Measurements from ENCODE around the gene RALGDS.

Gene RALGDS

DNA sequence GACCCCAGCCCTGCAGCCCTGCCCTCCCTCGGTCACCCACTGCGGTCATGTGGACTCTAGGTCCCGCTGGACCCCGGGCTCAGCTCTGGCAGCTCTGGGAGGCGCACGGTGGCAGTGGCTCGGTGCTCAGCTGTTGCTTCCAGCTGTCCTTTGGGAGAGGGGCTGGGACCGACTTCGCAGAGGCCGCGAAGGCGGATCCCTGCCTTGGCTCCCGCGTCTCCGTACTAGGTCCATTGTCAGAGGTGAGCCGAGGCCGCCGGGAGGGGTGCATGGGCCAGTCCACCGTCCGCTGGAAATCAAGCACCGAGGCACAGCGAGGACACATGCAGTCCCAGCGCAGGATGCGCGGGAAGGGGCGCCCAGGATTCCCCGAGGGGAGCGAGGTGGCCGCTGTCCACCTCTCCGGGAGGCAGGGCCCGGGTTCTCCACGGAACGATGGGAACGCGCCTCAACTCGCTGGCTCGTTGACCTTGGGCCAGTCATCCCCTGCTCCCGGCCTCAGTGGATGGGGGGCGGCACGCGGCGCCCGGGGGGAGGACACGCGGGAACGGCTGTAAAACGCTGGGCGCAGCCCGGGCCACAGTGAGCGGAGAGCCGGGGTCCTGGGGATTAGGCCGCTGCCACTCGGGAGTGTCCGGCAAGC lies 41.9 kb upstream of the RALGDS start:
- H3K9ac ChIP-seq (ENCODE audit: low read depth, low read length): peak overlapping the region; percentile 47

DNA sequence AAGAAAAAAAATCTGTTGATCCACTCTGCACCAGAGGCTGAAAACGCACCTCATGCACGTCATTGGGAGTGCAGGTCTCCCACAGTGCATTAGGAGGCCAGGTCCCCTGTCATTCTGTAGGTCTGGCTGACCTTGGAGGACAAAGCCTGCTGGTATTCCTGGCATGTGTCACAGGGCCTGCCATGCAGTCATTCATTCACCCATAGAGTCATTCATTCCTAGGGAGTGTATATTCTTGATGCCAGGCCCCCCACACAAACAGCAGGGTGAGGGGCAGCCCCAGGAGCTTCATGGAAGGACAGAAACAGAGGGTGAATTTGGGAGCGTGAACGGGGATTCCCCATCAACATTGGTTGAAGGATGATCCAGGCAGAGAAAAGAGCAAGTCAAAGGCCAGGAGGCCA lies 40.5 kb upstream of the RALGDS start:
- no peak overlapping the region for H3K4me2 ChIP-seq (ENCODE audit: low read length)
- no peak overlapping the region for H3K9ac ChIP-seq (ENCODE audit: low read depth, low read length)
- peaks cover 23% of the 10 kb centered on the region for H3K27me3 ChIP-seq (ENCODE audit: control insufficient read depth, insufficient read depth, low read length)
- H3K36me3 ChIP-seq (ENCODE audit: insufficient read depth, low read length): no peaks in the 10 kb centered on the region
- H3K4me1 ChIP-seq (ENCODE audit: control insufficient read depth, insufficient read depth, low read length): peaks cover 10% of the 10 kb centered on the region
- no peak overlapping the region for H3K4me3 ChIP-seq (ENCODE audit: low read length)
- no peaks in the 10 kb centered on the region for H3K9me3 ChIP-seq (replicated peaks; ENCODE audit: low read length)

More for the DNA sequence above, 41.9 kb upstream of the RALGDS start:
- peaks cover 28% of the 10 kb centered on the region for H3K27me3 ChIP-seq (ENCODE audit: control insufficient read depth, insufficient read depth, low read length)
- H3K36me3 ChIP-seq (ENCODE audit: insufficient read depth, low read length): no peaks in the 10 kb centered on the region
- H3K4me2 ChIP-seq (ENCODE audit: low read length): peak overlapping the region; percentile 77
- H3K4me3 ChIP-seq (ENCODE audit: low read length): peak overlapping the region; percentile 65
- no peaks in the 10 kb centered on the region for H3K9me3 ChIP-seq (replicated peaks; ENCODE audit: low read length)
- H3K4me1 ChIP-seq (ENCODE audit: control insufficient read depth, insufficient read depth, low read length): peaks cover 10% of the 10 kb centered on the region

DNA sequence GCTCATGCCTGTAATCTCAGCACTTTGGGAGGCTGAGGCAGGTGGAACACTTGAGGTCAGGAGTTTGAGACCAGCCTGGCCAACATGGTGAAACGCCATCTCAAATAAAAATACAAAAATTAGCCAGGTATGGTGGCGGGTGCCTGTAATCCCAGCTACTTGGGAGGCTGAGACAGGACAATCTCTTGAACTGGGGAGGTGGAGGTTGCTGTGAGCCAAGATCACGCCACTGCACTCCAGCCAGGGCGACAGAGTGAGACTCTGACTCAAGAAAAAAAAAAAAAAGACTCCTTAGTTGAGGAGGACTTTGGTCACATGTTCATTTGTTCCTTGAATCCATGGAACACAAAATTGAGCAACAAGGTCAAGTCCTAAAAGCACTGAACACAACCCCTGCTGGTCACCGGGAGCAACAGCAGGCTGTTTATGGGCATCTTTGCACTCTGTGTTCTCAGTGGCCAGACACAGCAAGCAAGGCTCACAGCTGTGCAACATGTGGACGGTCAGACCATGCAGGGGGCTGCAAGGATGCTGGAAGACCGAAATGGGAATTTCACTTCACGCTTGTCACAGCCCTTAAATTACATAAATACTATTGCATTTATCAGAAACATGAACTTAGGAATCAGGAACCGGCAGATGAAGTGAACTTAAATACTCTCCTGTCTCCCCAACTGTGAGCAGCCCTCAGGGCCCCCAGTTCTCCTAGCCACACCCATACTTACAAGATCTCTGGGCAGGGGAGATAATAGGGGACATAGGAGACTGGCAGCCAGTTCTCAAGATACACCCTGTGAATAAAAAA lies 39.9 kb upstream of the RALGDS start:
- Histone ChIP-seq H3K4me3 (ENCODE audit: low read length) (no peak overlapping the region), H3K9me3 (replicated peaks; ENCODE audit: low read length) (no peaks in the 10 kb centered on the region), H3K27me3 (ENCODE audit: control insufficient read depth, insufficient read depth, low read length) (peaks cover 23% of the 10 kb centered on the region), H3K4me2 (ENCODE audit: low read length) (no peak overlapping the region), H3K9ac (ENCODE audit: low read depth, low read length) (no peak overlapping the region), H3K4me1 (ENCODE audit: control insufficient read depth, insufficient read depth, low read length) (peaks cover 10% of the 10 kb centered on the region), H3K36me3 (ENCODE audit: insufficient read depth, low read length) (no peaks in the 10 kb centered on the region)

DNA sequence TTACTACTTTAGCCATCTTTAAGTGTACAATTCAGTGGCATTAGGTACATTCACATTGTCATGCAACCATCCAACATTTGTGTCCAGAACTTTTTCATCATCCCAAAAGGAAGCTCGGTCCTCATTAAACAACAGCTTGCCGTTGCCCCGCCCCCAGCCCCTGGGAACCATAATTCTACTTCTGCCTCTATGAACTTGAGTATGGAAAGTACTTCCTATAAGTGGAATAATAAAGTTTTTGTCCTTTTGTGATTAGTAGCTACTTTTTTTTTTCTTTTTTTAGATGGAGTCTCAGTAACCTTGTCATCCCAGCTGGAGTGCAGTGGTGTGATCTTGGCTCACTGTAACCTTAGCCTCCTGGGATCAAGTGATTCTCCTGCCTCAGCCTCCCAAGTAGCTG lies 37.7 kb upstream of the RALGDS start:
- Histone ChIP-seq H3K27me3 (ENCODE audit: control insufficient read depth, insufficient read depth, low read length) (peaks cover 29% of the 10 kb centered on the region), H3K4me1 (ENCODE audit: control insufficient read depth, insufficient read depth, low read length) (peaks cover 10% of the 10 kb centered on the region), H3K9ac (ENCODE audit: low read depth, low read length) (no peak overlapping the region), H3K9me3 (replicated peaks; ENCODE audit: low read length) (no peaks in the 10 kb centered on the region), H3K36me3 (ENCODE audit: insufficient read depth, low read length) (no peaks in the 10 kb centered on the region), H3K4me3 (ENCODE audit: low read length) (no peak overlapping the region), H3K4me2 (ENCODE audit: low read length) (no peak overlapping the region)

DNA sequence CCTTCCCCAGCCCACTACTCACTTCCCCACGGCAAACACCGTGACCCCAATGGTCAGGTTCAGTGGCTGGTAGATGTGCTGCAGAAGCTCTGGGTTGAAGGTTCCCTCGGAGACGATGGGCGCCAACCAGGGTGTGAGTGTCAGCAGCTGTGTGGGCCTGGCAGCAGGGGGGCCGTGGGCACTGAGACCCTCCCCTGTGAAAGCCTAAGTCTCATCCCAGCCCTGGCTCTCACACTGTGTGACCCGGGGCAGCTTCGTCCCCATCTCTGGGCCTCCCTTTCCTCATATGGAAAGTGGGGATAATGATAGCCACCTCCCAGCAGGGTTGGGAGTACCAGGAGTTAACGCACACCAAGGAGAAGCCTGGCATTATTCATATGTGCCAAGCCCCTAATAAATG lies 34.1 kb upstream of the RALGDS start:
- Histone ChIP-seq H3K9ac (ENCODE audit: low read depth, low read length) (no peak overlapping the region), H3K9me3 (replicated peaks; ENCODE audit: low read length) (no peaks in the 10 kb centered on the region), H3K4me1 (ENCODE audit: control insufficient read depth, insufficient read depth, low read length) (no peaks in the 10 kb centered on the region), H3K27me3 (ENCODE audit: control insufficient read depth, insufficient read depth, low read length) (peaks cover 20% of the 10 kb centered on the region), H3K36me3 (ENCODE audit: insufficient read depth, low read length) (no peaks in the 10 kb centered on the region), H3K4me3 (ENCODE audit: low read length) (no peak overlapping the region), H3K4me2 (ENCODE audit: low read length) (no peak overlapping the region)

DNA sequence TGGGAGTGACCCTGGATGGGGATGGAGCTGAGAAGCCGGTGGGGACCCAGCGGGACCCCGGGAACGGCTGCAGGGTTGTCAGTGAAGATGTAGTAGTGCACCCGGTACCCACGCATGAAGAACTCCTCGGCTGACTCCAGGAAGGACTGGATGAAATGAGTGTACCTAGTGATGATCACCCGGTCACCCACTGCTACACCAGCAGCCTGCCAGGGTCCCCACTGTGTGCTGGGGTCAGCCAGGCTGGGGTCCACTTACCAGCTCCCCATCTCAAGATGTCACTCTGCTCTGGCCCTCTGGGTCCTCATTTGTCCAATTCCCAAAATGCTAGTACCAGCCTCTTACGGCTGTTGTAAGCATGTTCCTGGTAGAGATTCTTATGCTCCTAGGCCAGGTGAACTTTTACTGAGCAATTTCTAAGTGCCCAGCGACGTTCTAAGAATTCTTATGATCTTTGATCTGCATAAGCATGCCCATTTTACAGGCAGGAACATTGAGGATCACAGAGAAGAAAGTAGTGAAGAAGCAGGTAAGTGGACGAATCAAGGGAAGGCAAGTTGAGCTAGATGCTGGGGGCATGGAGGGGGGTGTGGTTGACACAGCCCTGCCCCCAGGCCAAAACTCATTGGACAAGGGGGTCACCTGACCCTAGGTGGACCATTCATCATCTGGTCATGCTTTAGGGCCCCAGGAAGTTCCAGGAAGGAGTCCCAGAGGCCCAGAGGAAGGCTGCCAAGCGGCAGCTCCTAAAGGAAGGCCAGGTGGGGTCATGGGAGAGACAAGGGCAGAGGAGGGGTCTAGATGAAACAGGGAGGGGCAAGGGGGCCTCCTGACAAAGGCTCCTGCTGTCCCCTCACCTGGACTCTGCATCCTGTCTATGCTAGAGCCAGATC lies 33.3 kb upstream of the RALGDS start:
- no peak overlapping the region for H3K9ac ChIP-seq (ENCODE audit: low read depth, low read length)
- no peak overlapping the region for H3K4me3 ChIP-seq (ENCODE audit: low read length)
- H3K36me3 ChIP-seq (ENCODE audit: insufficient read depth, low read length): no peaks in the 10 kb centered on the region
- H3K9me3 ChIP-seq (replicated peaks; ENCODE audit: low read length): no peaks in the 10 kb centered on the region
- peaks cover 20% of the 10 kb centered on the region for H3K27me3 ChIP-seq (ENCODE audit: control insufficient read depth, insufficient read depth, low read length)
- peaks cover 3% of the 10 kb centered on the region for H3K4me1 ChIP-seq (ENCODE audit: control insufficient read depth, insufficient read depth, low read length)
- H3K4me2 ChIP-seq (ENCODE audit: low read length): no peak overlapping the region

DNA sequence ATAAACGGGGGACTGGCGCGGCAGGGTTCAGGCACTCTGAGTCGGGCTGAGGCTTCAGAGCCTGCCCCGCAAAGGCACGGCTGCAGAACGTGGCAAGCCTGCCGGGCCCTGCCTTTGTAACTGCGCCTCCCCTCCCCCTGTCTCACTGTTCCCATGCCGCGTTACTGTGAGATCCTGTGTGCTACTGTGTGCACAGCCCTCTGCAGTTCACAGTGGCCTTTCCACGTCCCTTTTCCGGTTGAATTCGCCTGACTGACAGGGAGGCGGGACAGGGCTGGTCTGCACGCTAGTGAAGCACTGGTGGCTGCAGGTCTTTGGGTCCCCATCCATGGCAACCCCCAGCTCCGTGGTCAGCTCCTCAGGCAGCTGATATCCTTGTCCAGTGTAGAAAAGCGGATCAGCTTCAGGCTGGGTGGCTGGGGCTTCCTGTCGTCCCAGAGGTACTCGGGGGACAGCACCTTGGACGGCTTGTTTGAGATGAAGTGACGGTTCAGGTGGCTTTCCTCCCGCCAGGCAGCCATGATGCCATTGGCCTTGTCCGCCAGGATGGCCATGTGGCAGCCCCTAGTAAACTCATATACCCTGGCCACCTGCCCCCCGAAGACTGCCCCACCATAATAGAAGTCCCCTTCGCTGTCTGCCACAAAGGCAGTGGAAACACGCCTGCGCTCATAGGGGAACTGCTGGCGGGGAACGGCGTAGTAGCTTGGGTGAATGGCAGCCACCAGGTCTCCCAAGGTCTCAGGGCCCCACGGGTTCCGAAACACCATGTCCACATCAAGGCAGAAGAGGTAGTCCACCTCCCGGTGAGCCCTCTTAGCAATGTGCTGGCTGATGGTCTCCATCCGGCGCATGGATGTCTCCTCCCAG lies 32.4 kb upstream of the RALGDS start:
- H3K9ac ChIP-seq (ENCODE audit: low read depth, low read length): no peak overlapping the region
- no peaks in the 10 kb centered on the region for H3K9me3 ChIP-seq (replicated peaks; ENCODE audit: low read length)
- no peak overlapping the region for H3K4me3 ChIP-seq (ENCODE audit: low read length)
- no peak overlapping the region for H3K4me2 ChIP-seq (ENCODE audit: low read length)
- H3K36me3 ChIP-seq (ENCODE audit: insufficient read depth, low read length): no peaks in the 10 kb centered on the region
- peaks cover 5% of the 10 kb centered on the region for H3K4me1 ChIP-seq (ENCODE audit: control insufficient read depth, insufficient read depth, low read length)
- peaks cover 20% of the 10 kb centered on the region for H3K27me3 ChIP-seq (ENCODE audit: control insufficient read depth, insufficient read depth, low read length)

DNA sequence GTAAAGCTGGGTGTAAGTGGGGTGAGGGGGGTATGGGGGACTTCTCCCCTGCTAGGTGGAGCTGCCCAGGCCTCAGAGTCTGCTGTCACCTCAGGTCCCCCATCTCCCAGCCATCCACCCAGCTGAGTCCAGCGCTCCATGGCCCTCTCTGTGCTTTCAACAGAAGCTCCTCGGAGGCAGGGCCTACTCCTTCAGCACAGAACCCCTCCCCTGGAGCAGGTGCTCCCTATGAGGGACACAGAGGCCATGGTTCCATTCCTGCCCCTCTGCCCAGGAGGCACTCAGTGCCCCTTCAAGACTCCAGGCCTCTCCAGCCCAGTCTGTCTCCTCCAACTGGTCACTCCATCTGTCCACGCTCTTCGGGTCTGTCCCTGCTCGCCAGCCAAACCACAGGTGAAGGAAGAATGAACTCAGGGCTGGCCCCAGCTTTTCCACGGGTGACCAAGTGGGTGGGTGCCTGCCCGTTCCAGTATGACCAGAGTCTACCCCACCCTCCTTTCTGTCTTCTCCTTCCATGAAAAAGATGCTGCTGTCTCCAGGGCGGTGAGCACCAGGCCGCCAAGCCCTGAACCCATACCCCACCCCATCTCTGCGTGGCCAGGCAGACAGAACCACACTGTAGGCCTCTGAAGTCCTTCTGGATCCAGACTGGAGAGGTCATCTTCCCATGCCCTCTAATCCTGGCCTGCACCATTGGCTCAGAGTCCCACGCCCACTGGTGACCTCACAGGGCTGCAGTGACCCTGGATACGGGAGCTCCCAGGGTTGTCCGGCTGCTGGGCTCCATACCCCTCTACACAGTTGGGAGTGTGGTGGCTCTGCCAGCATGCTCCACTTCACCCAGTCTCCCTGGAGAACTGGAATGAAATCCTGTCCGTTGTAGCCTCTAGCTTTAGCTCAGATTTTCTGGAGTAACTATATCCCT lies 30.8 kb upstream of the RALGDS start:
- no peak overlapping the region for H3K4me2 ChIP-seq (ENCODE audit: low read length)
- no peak overlapping the region for H3K9ac ChIP-seq (ENCODE audit: low read depth, low read length)

DNA sequence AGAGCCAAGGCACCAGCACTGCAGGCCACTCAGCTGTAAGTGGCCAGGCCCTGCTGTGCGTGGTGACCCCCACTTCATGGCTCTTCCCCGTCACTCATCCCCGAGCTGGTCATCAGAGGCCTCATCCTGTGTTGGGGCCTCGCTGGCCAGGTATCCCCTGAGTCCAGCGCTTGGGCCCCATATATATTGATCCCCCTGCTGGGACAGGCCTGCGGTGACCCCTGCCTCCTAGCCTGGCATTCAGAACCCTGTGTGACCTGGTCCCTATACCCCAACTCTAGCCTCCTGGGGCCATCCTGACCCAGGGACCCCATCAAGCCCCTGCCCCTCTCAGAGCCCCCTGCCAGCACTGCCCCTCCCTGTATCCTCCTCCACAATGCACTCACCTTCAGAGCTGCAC lies 30.0 kb upstream of the RALGDS start:
- Histone ChIP-seq H3K4me3 (ENCODE audit: low read length) (no peak overlapping the region), H3K27me3 (ENCODE audit: control insufficient read depth, insufficient read depth, low read length) (peaks cover 20% of the 10 kb centered on the region), H3K9me3 (replicated peaks; ENCODE audit: low read length) (no peaks in the 10 kb centered on the region), H3K36me3 (ENCODE audit: insufficient read depth, low read length) (no peaks in the 10 kb centered on the region), H3K4me1 (ENCODE audit: control insufficient read depth, insufficient read depth, low read length) (peaks cover 5% of the 10 kb centered on the region), H3K9ac (ENCODE audit: low read depth, low read length) (no peak overlapping the region), H3K4me2 (ENCODE audit: low read length) (no peak overlapping the region)

More for the DNA sequence above, 30.8 kb upstream of the RALGDS start:
- Histone ChIP-seq H3K36me3 (ENCODE audit: insufficient read depth, low read length) (no peaks in the 10 kb centered on the region), H3K4me3 (ENCODE audit: low read length) (no peak overlapping the region), H3K9me3 (replicated peaks; ENCODE audit: low read length) (no peaks in the 10 kb centered on the region), H3K27me3 (ENCODE audit: control insufficient read depth, insufficient read depth, low read length) (peaks cover 20% of the 10 kb centered on the region), H3K4me1 (ENCODE audit: control insufficient read depth, insufficient read depth, low read length) (peaks cover 5% of the 10 kb centered on the region)

Measured in skeletal muscle satellite cell (primary cell).